Measurements from ENCODE around the gene PRKCD.
A peak's percentile ranks its signal among the peaks of the same experiment; 100 is the strongest.
"Not testable (repeated sequence)": the region's sequence is repeated elsewhere in the genome, so short reads cannot be mapped to it uniquely, and the experiment has no call there.

The PRKCD gene

DNA sequence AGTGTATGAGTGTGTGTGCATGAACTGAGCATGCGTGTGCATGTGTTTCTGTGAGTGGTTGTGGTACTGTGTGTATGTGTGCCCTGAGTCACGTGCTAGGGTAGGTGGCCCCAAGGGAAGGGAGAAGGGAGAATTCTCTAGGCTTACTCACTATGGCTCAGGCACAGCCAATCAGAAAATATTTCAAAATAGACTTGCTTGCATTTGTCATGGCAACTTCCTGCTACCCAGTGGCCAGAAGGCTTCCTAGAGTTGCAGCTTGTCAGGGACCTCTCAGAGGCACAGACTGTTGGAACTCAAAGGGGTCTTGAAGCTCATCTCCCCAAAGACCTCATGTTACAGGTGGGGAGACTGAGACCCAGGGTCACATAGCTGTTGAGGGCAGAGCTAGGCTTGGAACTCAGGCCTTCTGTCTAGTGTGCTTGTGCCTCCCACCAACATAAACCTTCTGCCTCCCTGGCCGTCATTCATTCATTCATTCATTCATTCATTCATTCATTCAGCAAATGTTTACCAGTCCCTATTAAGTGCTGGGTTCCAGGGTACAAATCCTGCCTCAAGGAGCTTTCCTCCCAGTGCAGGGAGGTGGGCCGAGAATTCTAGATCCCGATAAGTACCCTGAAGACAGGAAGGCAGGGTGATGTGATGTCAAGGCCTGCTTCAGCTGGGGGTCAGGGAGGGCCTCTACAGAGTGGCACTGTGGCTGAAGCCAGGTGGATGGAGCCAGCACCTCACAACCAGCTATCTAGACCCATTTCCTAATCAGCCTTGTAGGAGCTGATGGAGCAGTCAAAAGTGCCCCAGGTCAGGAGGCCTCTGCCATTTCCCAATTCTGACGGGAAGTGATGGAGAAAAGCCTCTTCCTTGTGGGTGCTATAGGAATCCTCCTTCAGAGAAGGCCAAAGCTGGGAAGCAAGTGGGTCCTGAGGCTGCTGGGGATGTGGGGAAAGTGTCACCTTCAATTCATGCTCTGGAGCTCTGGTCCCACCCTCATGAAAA is 19.9 kb upstream of the PRKCD start:
- peak in 1 of 2 donors; percentile 62 for DNase-seq

GRCh38 chr3:53142986-53143385 is 18.0 kb upstream of the PRKCD start:
- peak in 1 of 2 donors; percentile 63 for DNase-seq

DNA sequence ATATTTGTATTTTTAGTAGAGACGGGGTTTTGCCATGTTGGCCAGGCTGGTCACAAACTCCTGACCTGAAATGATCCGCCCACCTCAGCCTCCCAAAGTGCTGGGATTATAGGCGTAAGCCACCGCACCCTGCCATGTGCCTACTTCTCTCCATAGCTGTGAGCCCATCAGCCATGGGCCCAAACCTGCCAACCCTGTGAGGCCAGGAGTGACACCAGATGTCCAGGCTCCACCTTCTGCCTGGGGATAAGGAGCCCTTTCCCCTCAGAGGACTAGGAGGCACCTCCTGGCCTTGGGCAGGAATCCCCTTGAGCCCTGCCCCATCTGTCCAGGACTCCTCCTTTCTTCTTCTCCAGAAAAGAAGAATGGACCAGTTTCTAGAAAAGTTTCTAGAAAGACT is 16.6 kb upstream of the PRKCD start:
- DNase-seq = no peak

GRCh38 chr3:53144862-53145712 is 15.9 kb upstream of the PRKCD start:
- DNase-seq = no peak

GRCh38 chr3:53145713-53146080 is 15.3 kb upstream of the PRKCD start:
- no peak for DNase-seq

DNA sequence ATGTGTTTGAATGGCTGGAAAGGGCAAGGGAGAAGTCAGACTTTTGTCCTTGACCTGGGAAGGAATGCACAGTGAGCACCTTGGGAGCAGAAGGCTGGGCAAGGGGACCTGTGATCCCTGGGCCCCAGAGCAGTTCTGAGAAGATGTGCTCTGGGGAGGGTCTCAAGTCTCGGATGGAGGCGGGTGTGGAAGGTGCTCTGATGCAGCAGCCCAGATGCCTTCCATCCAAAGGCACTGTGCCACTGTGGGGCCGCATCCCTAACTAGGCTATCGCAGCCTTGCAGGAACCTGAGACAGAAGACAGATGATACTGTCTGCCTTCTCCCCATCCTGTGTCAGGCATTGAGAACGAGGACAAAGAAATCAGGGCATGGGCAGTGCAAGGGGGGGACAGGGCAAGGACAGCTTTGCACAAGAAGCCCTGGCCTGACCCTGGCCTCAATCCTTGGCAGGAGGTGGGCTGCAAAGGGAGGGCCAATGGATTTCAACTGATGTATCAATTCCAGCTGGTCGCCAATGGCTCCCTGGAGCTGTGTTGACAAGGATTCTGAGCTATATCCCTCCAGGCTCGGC is 14.6 kb upstream of the PRKCD start:
- no peak for DNase-seq

GRCh38 chr3:53147151-53147902 is 13.7 kb upstream of the PRKCD start:
- DNase-seq = no peak

DNA sequence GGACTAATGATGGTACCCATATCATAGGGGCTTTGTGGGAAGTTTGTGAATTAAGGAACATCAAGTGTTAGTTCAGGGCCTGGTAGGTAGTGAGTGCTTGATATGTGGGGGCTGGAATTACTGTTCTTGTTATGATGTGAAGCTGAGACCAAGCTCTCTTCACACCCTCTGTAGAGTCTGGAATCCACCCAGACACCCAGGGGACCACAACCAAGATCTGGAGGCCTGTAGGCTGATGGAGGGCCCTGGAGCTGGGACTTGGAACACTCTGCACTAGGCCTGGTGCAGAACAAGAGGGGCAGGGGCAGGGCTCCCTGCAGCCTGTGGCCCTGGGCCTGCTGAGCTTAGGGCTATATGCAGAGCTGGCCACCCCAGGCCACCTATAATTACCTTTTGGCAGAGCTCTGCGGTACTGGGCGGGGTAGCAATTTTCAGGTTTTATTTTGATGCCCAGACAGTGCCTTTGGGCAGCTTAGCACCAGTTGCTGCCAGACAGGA is 13.1 kb upstream of the PRKCD start:
- DNase-seq = no peak

- DNase-seq = no peak
Observed at GRCh38 chr3:53149006-53149690, 11.9 kb upstream of the PRKCD start.

DNA sequence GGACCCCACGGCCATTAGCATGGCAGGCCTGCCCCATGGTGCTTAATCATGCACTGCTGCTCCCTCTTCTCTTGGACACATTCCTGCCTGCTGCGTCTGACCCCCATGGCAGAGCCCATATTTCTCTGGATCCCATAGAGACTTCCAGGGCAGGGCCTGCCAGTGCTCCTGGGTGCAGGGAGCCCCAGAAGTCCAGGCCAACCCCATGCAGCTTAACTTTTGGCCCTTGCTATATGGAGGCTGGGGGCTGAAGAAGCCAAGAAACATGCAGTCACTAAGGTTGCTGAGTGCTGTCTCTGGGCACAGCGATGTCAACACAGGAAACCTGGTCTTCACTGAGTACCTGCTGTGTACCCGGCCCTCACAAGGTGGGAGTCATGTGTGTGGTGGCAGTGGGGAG is 11.3 kb upstream of the PRKCD start:
- no peak for DNase-seq

GRCh38 chr3:53150247-53151085 is 10.5 kb upstream of the PRKCD start:
- DNase-seq = no peak

GRCh38 chr3:53151086-53151438 is 9.9 kb upstream of the PRKCD start:
- DNase-seq = not testable (repeated sequence)

- DNase-seq = no peak
Observed at GRCh38 chr3:53151465-53151864, 9.5 kb upstream of the PRKCD start.

DNA sequence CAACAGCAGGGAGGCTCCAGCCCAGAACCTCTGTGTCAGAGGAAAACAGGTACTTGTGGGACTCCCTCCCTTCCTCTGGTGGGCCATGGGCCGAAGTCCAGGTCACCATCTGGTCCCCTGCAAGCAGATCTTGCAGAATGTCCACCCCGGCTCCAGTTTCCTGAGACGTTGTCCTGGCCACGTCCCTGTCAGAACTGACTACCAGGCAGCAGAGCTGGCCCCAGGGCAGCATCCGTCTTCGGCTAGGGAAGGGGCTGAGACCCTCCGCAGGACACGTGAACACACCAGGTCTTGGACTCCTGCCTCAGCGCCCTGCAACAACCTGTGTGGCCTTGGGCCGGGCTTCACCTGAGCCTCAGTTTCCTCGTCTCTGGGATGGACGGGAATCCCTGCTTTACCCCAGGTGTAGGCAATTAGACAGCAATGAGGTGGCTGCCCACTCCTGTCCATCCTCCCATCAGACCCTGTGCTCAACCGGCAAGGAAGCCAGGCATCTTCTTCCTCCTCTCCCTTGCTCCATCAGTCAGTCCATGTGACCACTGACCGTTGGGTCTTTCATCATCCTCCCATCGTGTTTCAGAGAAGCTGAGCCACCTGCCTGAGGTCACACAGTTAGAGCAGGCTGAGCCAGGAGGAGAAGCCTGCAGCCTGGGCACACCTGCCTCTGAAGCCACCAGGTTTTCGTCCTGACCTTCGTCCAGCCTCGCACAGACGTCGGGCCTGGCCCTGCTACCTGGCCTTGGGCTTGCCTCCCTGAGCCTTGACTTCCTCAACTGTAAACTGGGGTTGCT is 8.9 kb upstream of the PRKCD start:
- DNase-seq = no peak

GRCh38 chr3:53153264-53153823 is 7.7 kb upstream of the PRKCD start:
- DNase-seq = no peak

- no peak for DNase-seq
Observed at GRCh38 chr3:53153980-53154379, 7.0 kb upstream of the PRKCD start.

- no peak for DNase-seq
Observed at GRCh38 chr3:53154881-53155285, 6.1 kb upstream of the PRKCD start.

- DNase-seq = no peak
Observed at GRCh38 chr3:53155760-53156159, 5.2 kb upstream of the PRKCD start.

DNA sequence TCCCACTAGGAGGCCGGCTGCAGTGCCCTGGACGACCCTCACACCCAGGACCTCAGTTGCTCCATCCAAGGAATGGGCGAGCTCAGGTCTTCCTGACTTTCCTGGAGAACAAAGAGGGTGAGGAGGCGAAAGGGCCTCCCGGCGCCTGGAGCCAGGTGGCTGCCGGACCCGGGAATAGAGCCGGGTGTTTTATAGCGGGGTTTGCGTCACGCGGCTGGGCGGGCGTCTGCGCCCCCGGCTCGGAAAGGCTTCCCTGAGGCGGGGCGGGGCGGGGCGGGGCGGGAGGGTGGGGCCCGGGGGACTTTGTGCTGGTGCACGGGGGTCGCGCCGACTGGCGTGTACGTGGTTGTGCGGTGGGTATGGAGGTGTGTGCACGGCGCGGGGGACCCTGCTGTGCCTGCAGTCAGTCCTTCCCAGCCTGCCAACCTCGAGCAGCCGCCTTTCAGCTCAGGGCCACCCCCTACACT is 4.6 kb upstream of the PRKCD start:
- no peak for DNase-seq

Measured in CD4-positive, alpha-beta T cell treated with Interleukin-1 beta for 1 hour (primary cell).